Endothelial cell of umbilical vein (primary cell): ENCODE results near the gene WASF3. TPM values are rescaled to one million over a fixed set of nuclear protein-coding genes. Genes with fewer than 3 reads are reported as not detected.

ENCODE experiments used
- Bru-seq: library from RNA; stranded (reverse); fragments of 400-500 nt; gene quantifications from one replicate; lab custom pipeline; 2021; lab: Mats Ljungman, UMichigan
- BruChase-seq, 2 experiments: library from RNA; stranded (reverse); fragments of 400-500 nt; gene quantifications; one replicate each; lab custom pipeline; 2021; lab: Mats Ljungman, UMichigan
- BruUV-seq: library from RNA; stranded (reverse); fragments of 400-500 nt; replicated peaks from 2 replicates; lab custom pipeline; 2021; lab: Mats Ljungman, UMichigan
- CTCF ChIA-PET: fragments of 300-600, 350-600 bp; sonication (Branson Sonifier 250); formaldehyde crosslinking; loops from one replicate; lab custom pipeline; 2021; ENCODE audit warnings: antibody characterized with exemption, inconsistent platforms; lab: Charles Lee
- POLR2A ChIA-PET: fragments of 300-600, 350-600 bp; sonication (Branson Sonifier 250); formaldehyde crosslinking; loops from one replicate; lab custom pipeline; 2021; ENCODE audit warnings: antibody characterized with exemption, inconsistent platforms; lab: Charles Lee
- DNase-seq: peaks from one replicate; pipeline ENCODE4 v3.0.0-alpha.2; 2011; ENCODE audit warnings: low read depth, low spot score
- FAIRE-seq: peaks from 2 replicates; lab custom pipeline; 2011; peaks lifted over from hg19 to GRCh38; lab: Jason Lieb, UNC
- H2AFZ ChIP-seq: 2 replicates; pipeline ENCODE4 v1.6.0; 2012; ENCODE audit warnings: low read depth, low read length, control low read depth, inconsistent platforms
- H3K27ac ChIP-seq: 2 replicates; pipeline ENCODE4 v1.5.1; 2011; ENCODE audit warnings: low read depth, mild to moderate bottlenecking, control low read depth, low read length, moderate library complexity; ENCODE audit not compliant: insufficient read depth
- H3K27me3 ChIP-seq, 2 experiments: 2 replicates each; pipeline versions ENCODE4 v1.6.0 to v1.6.1; 2011; ENCODE audit warnings: low read length in 2 of 2, mixed read lengths in 1 of 2; ENCODE audit not compliant: control insufficient read depth in 2 of 2, insufficient read depth in 2 of 2
- H3K36me3 ChIP-seq, 2 experiments: 2 replicates in 1 of 2; 3 replicates in 1 of 2; pipeline ENCODE4 v1.5.1; 2011; ENCODE audit warnings: low read length in 2 of 2, mild to moderate bottlenecking in 1 of 2, moderate library complexity in 1 of 2; ENCODE audit not compliant: control insufficient read depth in 2 of 2, insufficient read depth in 2 of 2; ENCODE audit errors: extremely low read depth in 1 of 2
- H3K4me1 ChIP-seq: 3 replicates; pipeline ENCODE4 v1.5.1; 2011; ENCODE audit warnings: mild to moderate bottlenecking, low read length; ENCODE audit not compliant: control insufficient read depth, insufficient read depth; ENCODE audit errors: extremely low read depth
- H3K4me2 ChIP-seq: 2 replicates; pipeline ENCODE4 v1.6.1; 2011; ENCODE audit warnings: low read length, control low read depth, mixed read lengths; ENCODE audit not compliant: insufficient read depth
- H3K4me3 ChIP-seq, 3 experiments: fragments of 200-600 bp in 1 of 3; sonication (generic), shearing (Covaris generic) in 1 of 3; replicated peaks in 1 of 3; 2 replicates each; pipeline ENCODE4 v1.5.1; 2011 to 2016; ENCODE audit warnings: control low read depth in 3 of 3, low read length in 3 of 3, mild to moderate bottlenecking in 2 of 3, inconsistent platforms in 1 of 3, low read depth in 1 of 3, moderate library complexity in 1 of 3; ENCODE audit not compliant: insufficient read depth in 1 of 3
- H3K79me2 ChIP-seq: 2 replicates; pipeline ENCODE4 v1.6.0; 2012; ENCODE audit warnings: low read length, inconsistent platforms; ENCODE audit not compliant: control insufficient read depth, insufficient read depth
- H3K9ac ChIP-seq: replicated peaks from 2 replicates; pipeline ENCODE3; 2011; ENCODE audit warnings: low read length, control low read depth; ENCODE audit not compliant: insufficient read depth; ENCODE audit errors: extremely low read depth
- H3K9me1 ChIP-seq: replicated peaks from 3 replicates; pipeline ENCODE4 v1.6.0; 2011; ENCODE audit warnings: mild to moderate bottlenecking, low read length; ENCODE audit not compliant: control insufficient read depth, insufficient read depth; ENCODE audit errors: extremely low read depth
- H3K9me3 ChIP-seq: replicated peaks from 2 replicates; pipeline ENCODE4 v1.5.1; 2012; ENCODE audit warnings: low read length, inconsistent platforms; ENCODE audit not compliant: control insufficient read depth, insufficient read depth
- H4K20me1 ChIP-seq: replicated peaks from 2 replicates; pipeline ENCODE3; 2011; ENCODE audit warnings: mild to moderate bottlenecking, low read length; ENCODE audit not compliant: control insufficient read depth, insufficient read depth; ENCODE audit errors: extremely low read depth
- CTCF ChIP-seq, 2 donors: IDR thresholded peaks; 1 replicate in 1 of 2; 2 replicates in 1 of 2; pipeline ENCODE4 v1.5.1; 2011; ENCODE audit warnings: low read length in 2 of 2, mild to moderate bottlenecking in 2 of 2, moderate library complexity in 2 of 2, control low read depth in 1 of 2, inconsistent platforms in 1 of 2, low read depth in 1 of 2; ENCODE audit not compliant: insufficient read depth in 1 of 2; ENCODE audit errors: extremely low read depth in 1 of 2
- EZH2 ChIP-seq: IDR thresholded peaks from 2 replicates; pipeline ENCODE4 v1.6.1; 2012; ENCODE audit warnings: borderline replicate concordance, low read depth, mild to moderate bottlenecking, moderate library complexity, low read length, inconsistent platforms; ENCODE audit not compliant: severe bottlenecking
- FOS ChIP-seq: IDR thresholded peaks from 2 replicates; pipeline ENCODE4 v1.6.1; 2011; ENCODE audit warnings: mild to moderate bottlenecking, low read length, moderate library complexity, borderline replicate concordance; ENCODE audit not compliant: insufficient read depth
- GATA2 ChIP-seq: IDR thresholded peaks from 2 replicates; pipeline ENCODE4 v1.7.0; 2011; ENCODE audit warnings: low read depth, mild to moderate bottlenecking, moderate library complexity, mixed read lengths, low read length; ENCODE audit not compliant: insufficient read length, insufficient read depth
- JUN ChIP-seq: IDR thresholded peaks from 2 replicates; pipeline ENCODE4 v1.6.1; 2011; ENCODE audit warnings: borderline replicate concordance, low read depth; ENCODE audit not compliant: insufficient read length, insufficient read depth
- MAX ChIP-seq: IDR thresholded peaks from 2 replicates; pipeline ENCODE4 v1.6.1; 2011; ENCODE audit not compliant: insufficient read depth, insufficient read length
- MYC ChIP-seq: IDR thresholded peaks from one replicate; pipeline ENCODE4 v1.6.1; 2011; ENCODE audit warnings: mild to moderate bottlenecking, low read depth, low read length
- POLR2A ChIP-seq: IDR thresholded peaks from 2 replicates; pipeline ENCODE4 v1.6.1; 2012; ENCODE audit warnings: low read depth, mild to moderate bottlenecking, control low read depth, low read length
- POLR2AphosphoS5 ChIP-seq: IDR thresholded peaks from 2 replicates; pipeline ENCODE4 v1.6.1; 2012; ENCODE audit warnings: low read depth, mild to moderate bottlenecking, control low read depth, low read length, moderate library complexity; ENCODE audit not compliant: insufficient read depth
- dilution Hi-C: fragments of 300-500 bp; cut with MboI; formaldehyde crosslinking; loops from one replicate; pipeline ENCODE4 v1.15.0; 2019; ENCODE audit warnings: low sequenced_read_pairs; ENCODE audit not compliant: extremely low pct_ligation_motif_present
- intact Hi-C: fragments of 100-400 bp; cut with micrococcal nuclease; formaldehyde crosslinking; loops from one replicate; pipeline ENCODE4 v1.10.0; 2022
- long read RNA-seq: library from polyadenylated mRNA; stranded (forward); transcript quantifications from one replicate; pipeline ENCODE4 v2.0.0, GENCODE V29; 2021
- polyA minus RNA-seq, 3 experiments: library from RNA; depleted of rRNA, polyadenylated mRNA; stranded (reverse); fragments of >200 nt; gene quantifications; 1 replicate in 1 of 3; 2 replicates in 2 of 3; pipeline ENCODE4 v1.2.3, GENCODE V29; 2011
- polyA plus RNA-seq, 4 experiments: library from polyadenylated mRNA; depleted of rRNA in 3 of 4; stranded (reverse) in 3 of 4; unstranded in 1 of 4; fragments of >200 nt; gene quantifications; 2 replicates each; pipeline versions ENCODE4 v1.2.1 to v1.2.3, GENCODE V29; 2011 to 2012; ENCODE audit warnings: missing spikeins in 1 of 4
- total RNA-seq: library from RNA; stranded (reverse); gene quantifications from 2 replicates; pipeline ENCODE4 v1.2.3, GENCODE V29; 2021

WASF3 gene
- total RNA-seq: 29.7 and 32.4 TPM in 2 replicates
- polyA plus RNA-seq: 16.5 and 18.5 TPM in 2 replicates
- 19.5 and 21.6 TPM in 2 replicates for polyA plus RNA-seq (2011; cell fraction: cytosol; rRNA removed)
- 39.8 and 48.9 TPM in 2 replicates for polyA plus RNA-seq (2011; cell fraction: nucleus; rRNA removed)
- polyA plus RNA-seq (2012): 25.4 and 33.4 TPM in 2 replicates
- 20.6 and 21.0 TPM in 2 replicates for polyA minus RNA-seq
- polyA minus RNA-seq (2011; cell fraction: cytosol; rRNA and poly(A)+ RNA removed): not detected
- polyA minus RNA-seq (2011; cell fraction: nucleus; rRNA and poly(A)+ RNA removed): 15.0 and 17.3 TPM in 2 replicates
- Bru-seq, nascent RNA: percentile 92 among the genes with signal in this experiment
- percentile 81 among the genes with signal in this experiment for BruChase-seq, experiment 1, labeled RNA remaining after a 6-hour chase
- percentile 75 among the genes with signal in this experiment for BruChase-seq, experiment 2, labeled RNA remaining after a 2-hour chase
- long read RNA-seq, full-length matches to known transcripts: 6 of 22 reads
- long read RNA-seq, partial matches to known transcripts: 14 of 22 reads
- long read RNA-seq, other reads (novel, unspliced or antisense): 2 of 22 reads

- POLR2A ChIA-PET: no interaction called here
- Histone ChIP-seq H3K4me1 (peaks cover 29% of the 10 kb centered on the region), H3K4me3 (peak within 1 kb of the TSS; percentile 84 to 94 (median 85)), H3K4me2 (peak within 1 kb of the TSS; percentile 97), H3K79me2 (peaks cover 40% of the 10 kb centered on the region), H4K20me1 (no peaks in the 10 kb centered on the region), H3K36me3 (no peaks in the 10 kb centered on the region), H3K27ac (peak within 1 kb of the TSS; percentile 20), H3K9me3 (no peaks in the 10 kb centered on the region), H3K9ac (peak within 1 kb of the TSS; percentile 69), H3K9me1 (no peaks in the 10 kb centered on the region), H2AFZ (peak within 1 kb of the TSS; percentile 99), H3K27me3 (peaks cover 0 to 18% of the 10 kb centered on the region in 2 experiments)
- peak; percentile 88 for FAIRE-seq
- no TSS peak for BruUV-seq
- dilution Hi-C loops (no loop called here), intact Hi-C loops (loop anchor here (1.0 to 5.0 kb wide), 5 partner anchors 28 to 371 kb away; no protein-coding TSS in a partner anchor)
- TF ChIP-seq MYC (no peak), EZH2 (no peak), POLR2AphosphoS5 (peak; percentile 63), MAX (no peak), FOS (no peak), GATA2 (no peak), JUN (no peak), CTCF (IDR thresholded peaks at IDR 0.05; ENCODE audit: extremely low read depth in 1 of 2, insufficient read depth in 1 of 2, low read depth in 1 of 2, low read length in 2 of 2) (no peak), POLR2A (peak; percentile 73)
- peak; percentile 95 for DNase-seq
- CTCF ChIA-PET: interaction anchor here (0.6 to 3.4 kb wide), 8 partner anchors 22 to 373 kb away, joined by 3 to 31 read pairs (median 6); no protein-coding TSS in a partner anchor
Measured at GRCh38 chr13:26557393-26558073, at the start of gene WASF3. Gene WASF3, plus strand, starts transcription at chr13:26557683. Its CDS starts 84,588 bp downstream, at chr13:26642271.
